B cell (primary cell): ENCODE measurements around the gene FER.

Experiments
- EZH2 ChIP-seq: IDR thresholded peaks from 2 replicates; pipeline ENCODE4 v1.6.1; 2012; ENCODE audit warnings: borderline replicate concordance, low read depth, mild to moderate bottlenecking, moderate library complexity, low read length; ENCODE audit not compliant: insufficient read depth, poor library complexity, severe bottlenecking
- TF ChIP-seq, protein P1 (sequence below): fragments of 200-600 bp; IDR thresholded peaks from one replicate; pipeline ENCODE4 v1.8.0; 2022; ENCODE audit warnings: antibody characterized with exemption, mild to moderate bottlenecking

DNA sequence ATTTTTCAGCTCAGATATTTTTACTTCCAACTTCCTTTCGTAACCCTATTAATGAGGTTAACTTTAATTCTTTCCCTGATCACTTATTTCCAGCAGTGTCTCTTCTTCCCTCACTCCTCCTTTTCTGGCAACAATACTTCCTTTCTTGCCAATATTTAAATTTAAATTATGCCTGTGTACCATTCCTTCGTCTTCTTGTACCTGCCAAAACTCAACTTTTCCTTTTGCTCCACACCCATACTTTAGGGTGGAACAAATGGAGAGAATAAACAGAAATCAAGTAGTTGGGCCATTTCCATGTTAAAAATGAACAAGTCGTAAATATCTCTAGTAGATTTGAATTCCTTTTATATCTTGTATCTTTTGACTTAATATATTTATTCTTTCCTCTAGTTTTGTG, 66.0 kb downstream of the FER start:
- TF ChIP-seq, protein P1, sequence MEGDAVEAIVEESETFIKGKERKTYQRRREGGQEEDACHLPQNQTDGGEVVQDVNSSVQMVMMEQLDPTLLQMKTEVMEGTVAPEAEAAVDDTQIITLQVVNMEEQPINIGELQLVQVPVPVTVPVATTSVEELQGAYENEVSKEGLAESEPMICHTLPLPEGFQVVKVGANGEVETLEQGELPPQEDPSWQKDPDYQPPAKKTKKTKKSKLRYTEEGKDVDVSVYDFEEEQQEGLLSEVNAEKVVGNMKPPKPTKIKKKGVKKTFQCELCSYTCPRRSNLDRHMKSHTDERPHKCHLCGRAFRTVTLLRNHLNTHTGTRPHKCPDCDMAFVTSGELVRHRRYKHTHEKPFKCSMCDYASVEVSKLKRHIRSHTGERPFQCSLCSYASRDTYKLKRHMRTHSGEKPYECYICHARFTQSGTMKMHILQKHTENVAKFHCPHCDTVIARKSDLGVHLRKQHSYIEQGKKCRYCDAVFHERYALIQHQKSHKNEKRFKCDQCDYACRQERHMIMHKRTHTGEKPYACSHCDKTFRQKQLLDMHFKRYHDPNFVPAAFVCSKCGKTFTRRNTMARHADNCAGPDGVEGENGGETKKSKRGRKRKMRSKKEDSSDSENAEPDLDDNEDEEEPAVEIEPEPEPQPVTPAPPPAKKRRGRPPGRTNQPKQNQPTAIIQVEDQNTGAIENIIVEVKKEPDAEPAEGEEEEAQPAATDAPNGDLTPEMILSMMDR: no peak
- no peak for TF ChIP-seq EZH2
